Measurements from ENCODE around the gene ERC2.

Gene ERC2

DNA sequence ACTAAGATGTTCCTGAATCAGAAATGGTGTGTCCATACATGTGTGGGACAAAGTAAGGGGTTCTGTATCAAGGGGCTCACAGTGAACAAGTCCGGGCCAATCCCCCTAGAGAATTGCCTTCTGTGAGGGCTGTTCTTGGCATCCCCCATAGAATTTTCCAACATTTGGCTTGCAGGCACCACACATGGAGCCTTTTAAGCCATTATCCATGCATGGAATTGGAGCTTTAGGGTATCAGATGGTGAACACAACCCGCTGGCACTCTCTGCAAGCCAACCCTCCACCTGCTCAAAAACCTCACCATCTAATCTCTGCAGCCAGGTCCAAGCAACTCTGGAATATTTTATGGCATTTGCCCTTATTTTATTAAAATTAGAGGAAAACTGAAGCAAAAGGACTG lies 278.7 kb downstream of the ERC2 start:
- DNase-seq (ENCODE audit: low spot score), result no peak

- no peak for DNase-seq (ENCODE audit: low spot score)
Measured at GRCh38 chr3:56188201-56188600, 280.1 kb downstream of the ERC2 start.

GRCh38 chr3:56187051-56187450 lies 281.2 kb downstream of the ERC2 start:
- no peak for DNase-seq (ENCODE audit: low spot score)

DNA sequence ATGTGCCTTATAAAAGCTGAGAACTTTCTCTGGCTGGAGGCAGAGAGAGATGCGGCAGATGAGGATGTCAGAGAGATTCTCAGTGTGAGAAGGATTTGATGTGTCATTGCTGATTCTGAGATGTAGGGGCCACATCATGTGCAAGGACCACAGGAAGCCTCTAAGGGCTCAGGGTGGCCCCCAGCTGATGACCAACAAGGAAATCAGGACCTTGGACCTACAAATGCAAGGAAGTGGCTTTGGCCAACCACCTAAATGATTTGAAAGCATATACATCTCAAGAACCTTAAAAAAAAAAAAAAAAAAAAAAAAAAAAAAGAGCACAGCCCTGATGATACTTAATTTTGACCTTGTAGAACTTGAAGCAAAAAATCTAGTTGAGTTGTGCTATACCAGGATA lies 282.4 kb downstream of the ERC2 start:
- no peak for DNase-seq (ENCODE audit: low spot score)

GRCh38 chr3:56183529-56183928 lies 284.7 kb downstream of the ERC2 start:
- no peak for DNase-seq (ENCODE audit: low spot score)

DNA sequence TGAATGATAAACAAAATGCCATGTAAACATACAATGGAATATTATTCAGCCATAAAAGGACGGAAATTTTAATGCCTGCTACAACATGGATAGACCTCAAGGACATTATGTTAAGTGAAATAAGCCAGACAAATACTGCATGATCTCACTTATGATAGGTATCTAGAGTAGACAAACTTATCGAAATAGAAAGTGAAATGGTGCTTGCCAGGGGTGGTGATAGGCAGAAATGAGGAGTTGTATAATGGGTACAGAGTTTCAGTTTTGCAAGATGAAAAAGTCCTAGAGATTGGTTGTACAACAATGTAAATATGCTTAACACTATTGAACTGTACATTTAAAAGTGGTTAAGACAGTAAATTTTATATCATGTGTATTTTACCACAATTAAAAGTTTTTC lies 287.8 kb downstream of the ERC2 start:
- no peak for DNase-seq (ENCODE audit: low spot score)

GRCh38 chr3:56173601-56174000 lies 294.7 kb downstream of the ERC2 start:
- DNase-seq (ENCODE audit: low spot score), result no peak

DNA sequence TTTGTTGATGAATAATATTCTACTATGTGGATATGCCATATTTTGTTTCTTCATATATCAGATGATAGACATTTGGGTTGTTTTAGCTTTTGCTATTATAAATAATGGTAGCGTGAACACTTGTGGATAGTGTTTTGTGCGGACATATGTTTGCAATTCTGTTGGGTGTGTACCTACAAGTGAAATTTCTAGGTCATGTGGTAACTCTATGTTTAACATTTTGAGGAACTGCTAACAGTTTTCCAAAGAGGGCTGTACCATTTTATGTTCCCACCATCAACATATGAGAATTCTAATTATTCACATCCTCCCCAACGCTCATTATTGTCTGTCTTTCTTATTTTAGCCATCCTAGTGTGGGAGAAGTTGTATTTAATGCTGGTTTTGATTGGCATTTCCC lies 303.8 kb downstream of the ERC2 start:
- DNase-seq (ENCODE audit: low spot score), result no peak

DNA sequence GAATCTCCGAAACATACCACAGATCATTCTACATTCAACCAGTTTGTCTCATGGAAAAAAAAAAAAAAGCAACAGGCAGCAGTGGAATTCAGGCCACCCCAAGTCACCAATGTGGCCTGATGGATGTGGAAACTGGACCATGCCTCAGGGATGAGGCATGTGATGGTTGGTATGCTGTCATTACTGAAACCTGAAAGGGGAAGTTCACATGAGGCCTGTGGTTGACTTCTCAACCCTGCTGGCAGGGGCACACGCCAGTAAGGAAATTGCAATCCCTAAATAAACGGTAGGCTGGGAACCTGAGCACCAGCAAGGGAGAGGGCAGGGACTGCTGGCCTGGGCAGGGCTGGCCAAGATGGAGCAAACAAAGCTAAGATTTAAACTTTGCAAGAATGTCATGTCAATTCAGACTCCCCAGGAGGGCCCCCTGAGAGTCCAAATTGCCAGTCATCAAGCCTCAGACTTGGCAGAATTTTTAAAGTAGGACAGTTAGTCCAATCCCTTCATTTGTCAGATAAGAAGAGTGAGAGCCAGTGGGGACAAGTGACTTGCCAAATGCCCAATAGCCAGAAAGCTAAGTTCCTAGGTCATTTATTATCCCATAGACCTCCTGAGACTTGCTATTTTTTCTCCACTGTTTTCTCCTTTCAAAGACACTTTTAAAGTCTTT lies 310.4 kb downstream of the ERC2 start:
- DNase-seq (ENCODE audit: low spot score), result no peak

DNA sequence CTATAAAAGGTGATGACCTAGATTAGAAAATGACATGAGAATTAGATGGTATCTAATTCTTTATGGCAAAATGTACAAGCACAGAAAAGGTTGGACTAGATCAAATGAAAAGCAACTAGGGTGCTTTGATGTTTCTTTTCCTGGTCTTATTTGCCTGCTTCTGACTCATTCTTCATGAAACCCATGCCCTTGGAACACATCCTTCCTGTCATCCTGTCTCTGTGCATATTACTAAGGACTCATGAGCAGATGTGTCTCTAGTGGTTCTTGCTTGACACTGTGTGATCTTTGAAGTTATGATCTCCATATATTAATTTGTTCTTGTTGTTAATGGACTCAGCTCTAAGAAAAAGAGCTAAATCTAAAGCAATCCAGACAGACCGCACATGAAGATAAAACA lies 314.0 kb downstream of the ERC2 start:
- DNase-seq (ENCODE audit: low spot score), result no peak

- no peak for DNase-seq (ENCODE audit: low spot score)
Measured at GRCh38 chr3:56147354-56147753, 320.9 kb downstream of the ERC2 start.

GRCh38 chr3:56145410-56145809 lies 322.9 kb downstream of the ERC2 start:
- no peak for DNase-seq (ENCODE audit: low spot score)

GRCh38 chr3:56144805-56145204 lies 323.5 kb downstream of the ERC2 start:
- no peak for DNase-seq (ENCODE audit: low spot score)

DNA sequence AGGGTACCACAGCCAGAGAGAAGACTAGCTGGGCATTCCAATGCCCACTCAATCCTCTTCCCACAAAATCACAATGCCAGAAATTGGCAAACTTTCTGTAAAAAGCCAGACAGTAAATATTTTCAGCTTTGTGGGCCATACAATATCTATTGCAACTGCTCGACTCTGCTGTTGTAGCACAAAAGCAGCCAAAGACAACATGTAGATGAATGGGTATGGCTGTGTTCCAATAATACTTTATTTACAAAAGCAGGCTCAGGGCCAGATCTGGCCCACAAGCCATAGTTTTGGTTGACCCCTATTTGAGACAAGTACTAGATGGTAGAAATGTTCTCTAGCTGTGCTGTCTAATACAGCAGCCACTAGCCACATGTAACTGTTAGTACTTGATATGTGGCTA lies 330.9 kb downstream of the ERC2 start:
- no peak for DNase-seq (ENCODE audit: low spot score)

DNA sequence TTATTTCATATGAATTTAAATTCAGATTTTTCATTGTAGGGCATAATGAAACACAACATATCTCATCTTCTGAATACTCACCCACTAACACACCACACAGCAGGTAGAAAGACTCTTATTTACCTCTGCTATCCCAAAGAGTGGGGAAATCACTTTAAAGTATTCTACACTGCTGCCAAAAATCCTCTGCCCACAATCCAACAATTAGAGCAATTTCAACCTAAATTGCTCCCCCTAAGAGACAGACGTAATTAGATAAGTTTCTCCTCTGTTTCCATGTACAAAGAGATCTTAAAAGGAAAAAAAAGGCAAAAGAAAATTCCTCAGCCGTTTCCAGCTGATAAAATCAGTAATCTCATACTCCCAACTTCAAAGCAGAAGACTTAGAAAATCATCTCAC lies 331.8 kb downstream of the ERC2 start:
- DNase-seq (ENCODE audit: low spot score), result no peak

- no peak for DNase-seq (ENCODE audit: low spot score)
Measured at GRCh38 chr3:56135941-56136340, 332.3 kb downstream of the ERC2 start.

DNA sequence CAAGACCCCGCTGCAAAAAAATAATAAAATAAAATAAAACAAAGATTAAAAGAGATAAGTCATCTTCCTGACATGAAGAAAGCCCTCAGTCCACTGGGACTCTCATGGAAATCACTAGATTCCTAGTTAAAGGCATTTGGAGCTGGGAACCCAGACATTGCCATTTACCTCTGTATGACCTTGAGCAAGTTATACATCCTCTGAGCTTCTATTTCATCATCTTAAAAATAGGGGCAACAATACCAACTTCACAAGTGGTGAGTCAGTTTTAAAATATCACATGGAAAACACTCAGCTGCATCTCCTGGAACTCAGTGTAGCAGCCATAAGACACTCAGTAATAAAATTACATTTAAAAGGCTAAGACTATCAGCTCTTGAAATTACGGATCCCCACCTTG lies 334.8 kb downstream of the ERC2 start:
- DNase-seq (ENCODE audit: low spot score), result no peak

GRCh38 chr3:56132762-56133161 lies 335.5 kb downstream of the ERC2 start:
- no peak for DNase-seq (ENCODE audit: low spot score)

GRCh38 chr3:56131974-56132590 lies 336.2 kb downstream of the ERC2 start:
- peak; percentile 68 for DNase-seq (ENCODE audit: low spot score)

- DNase-seq (ENCODE audit: low spot score), result no peak
Measured at GRCh38 chr3:56130036-56130435, 338.2 kb downstream of the ERC2 start.

GRCh38 chr3:56126632-56127031 lies 341.6 kb downstream of the ERC2 start:
- DNase-seq (ENCODE audit: low spot score), result no peak

GRCh38 chr3:56125358-56126005 lies 342.8 kb downstream of the ERC2 start:
- no peak for DNase-seq (ENCODE audit: low spot score)

DNA sequence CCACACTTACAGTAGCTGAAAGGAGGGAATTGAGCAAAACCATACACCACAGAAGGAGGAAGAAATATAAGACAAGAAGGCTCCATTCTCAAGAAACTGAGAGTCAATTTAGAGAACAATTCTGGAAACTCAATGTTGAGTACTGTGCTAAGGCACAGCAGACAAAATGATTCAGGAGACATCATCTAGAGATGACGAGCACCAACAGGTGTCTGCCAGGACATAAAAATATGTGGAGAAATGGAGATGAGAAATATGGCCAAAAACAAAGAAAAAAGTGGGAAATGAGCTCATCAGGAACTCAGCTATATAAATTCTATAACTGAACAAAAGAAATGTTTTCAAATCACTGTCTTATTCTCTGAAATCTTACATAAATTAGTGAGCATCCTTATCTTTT lies 343.7 kb downstream of the ERC2 start:
- DNase-seq (ENCODE audit: low spot score), result no peak

GRCh38 chr3:56123487-56123886 lies 344.8 kb downstream of the ERC2 start:
- DNase-seq (ENCODE audit: low spot score), result no peak
